GM21447 (cell line): ENCODE measurements around the gene IGF2.
"Not testable (repeated sequence)": the region's sequence is repeated elsewhere in the genome, so short reads cannot be mapped to it uniquely, and the experiment has no call there.

ENCODE experiments used
- ATAC-seq: cut with Tn5 transposase; IDR thresholded peaks from one replicate; pipeline ENCODE4 v1.9.1; 2021; ENCODE audit not compliant: unreplicated experiment

The IGF2 gene, protein sequence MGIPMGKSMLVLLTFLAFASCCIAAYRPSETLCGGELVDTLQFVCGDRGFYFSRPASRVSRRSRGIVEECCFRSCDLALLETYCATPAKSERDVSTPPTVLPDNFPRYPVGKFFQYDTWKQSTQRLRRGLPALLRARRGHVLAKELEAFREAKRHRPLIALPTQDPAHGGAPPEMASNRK

DNA sequence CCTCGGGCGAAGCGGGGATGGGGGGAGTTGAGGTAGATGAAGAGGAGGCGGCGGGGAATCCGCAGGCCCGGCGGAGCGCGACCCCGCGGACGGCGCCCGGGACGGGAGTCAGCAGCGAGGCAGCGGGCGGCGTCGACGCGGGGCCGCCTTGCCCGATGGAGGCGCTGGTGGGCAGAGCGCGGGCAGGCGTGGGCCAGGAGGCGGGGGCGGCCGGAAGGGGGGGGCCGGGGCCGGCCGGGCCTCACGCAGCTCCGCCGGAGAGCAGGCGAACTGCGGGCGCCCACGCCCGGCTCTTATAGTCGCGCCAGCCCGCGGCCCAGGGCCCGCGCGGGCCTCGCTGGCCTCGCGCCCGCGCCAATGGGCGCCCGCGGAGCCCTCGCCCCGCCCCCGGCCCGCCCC lies at the start of gene IGF2:
Gene IGF2, minus strand, starts transcription at position 267 of the 399 bp plus-strand sequence. CDS start 3,866 bp downstream, outside the sequence.
- ATAC-seq, result no peak

DNA sequence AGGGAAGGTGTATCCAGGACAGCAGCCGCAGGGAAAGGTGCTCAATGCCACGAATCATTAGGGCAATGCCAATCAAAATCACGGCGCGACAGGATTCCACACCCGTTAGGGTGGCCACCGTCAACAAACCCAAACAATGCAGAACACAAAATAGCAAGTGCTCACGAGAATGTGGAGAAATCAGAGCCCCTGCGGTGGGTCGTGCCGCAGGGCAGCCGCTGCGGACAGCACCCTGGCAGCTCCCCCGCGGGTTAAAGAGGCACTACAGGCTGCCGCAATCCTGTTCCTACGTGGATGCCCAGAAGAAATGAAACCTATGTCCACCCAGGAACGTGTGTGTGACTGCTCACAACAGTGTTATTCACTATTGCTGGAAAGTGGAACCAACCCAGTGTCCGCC lies 49.6 kb upstream of the IGF2 start:
- no peak for ATAC-seq

DNA sequence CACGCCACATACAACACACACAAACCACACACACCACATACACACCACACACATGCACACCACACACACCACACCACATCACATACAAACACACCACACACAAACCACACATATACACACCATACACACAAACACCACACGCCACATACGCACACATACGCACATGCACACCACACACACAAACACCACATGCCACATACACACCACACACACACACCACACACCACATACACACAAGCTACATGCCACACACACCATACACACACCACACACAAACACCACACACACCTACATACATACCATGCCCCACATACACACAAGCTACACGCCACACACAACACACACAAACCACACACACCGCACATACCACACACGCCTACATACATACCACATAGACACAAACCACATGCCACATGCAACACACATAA lies 48.1 kb upstream of the IGF2 start:
- no peak for ATAC-seq

DNA sequence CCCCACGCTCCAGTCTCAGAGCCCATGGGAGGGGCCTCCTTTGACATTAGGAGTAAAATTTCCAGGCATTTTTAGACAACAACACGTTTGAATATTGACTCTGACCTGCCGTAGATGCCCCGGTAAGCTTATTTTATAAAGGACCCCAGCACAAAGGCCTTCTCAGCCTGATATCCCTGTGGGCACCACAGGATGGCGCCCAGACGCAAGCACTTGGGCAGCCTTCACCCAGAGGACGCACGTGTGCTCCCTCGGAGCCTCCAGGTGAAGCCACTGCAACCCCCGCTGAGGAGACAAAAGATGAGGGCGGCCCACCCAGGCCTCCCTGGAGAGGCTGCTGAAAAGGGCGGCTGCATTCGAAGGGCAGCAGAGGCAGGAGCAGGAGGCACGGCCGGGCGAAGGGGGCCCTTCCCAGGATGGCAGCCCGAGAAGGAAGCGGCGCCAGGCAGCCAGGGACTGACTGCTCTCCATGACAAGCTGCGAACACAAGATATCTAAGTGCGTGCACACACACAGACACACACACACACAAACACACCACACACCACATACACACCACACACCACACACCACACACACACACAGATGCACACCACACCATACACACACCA lies 47.6 kb upstream of the IGF2 start:
- ATAC-seq, result no peak

DNA sequence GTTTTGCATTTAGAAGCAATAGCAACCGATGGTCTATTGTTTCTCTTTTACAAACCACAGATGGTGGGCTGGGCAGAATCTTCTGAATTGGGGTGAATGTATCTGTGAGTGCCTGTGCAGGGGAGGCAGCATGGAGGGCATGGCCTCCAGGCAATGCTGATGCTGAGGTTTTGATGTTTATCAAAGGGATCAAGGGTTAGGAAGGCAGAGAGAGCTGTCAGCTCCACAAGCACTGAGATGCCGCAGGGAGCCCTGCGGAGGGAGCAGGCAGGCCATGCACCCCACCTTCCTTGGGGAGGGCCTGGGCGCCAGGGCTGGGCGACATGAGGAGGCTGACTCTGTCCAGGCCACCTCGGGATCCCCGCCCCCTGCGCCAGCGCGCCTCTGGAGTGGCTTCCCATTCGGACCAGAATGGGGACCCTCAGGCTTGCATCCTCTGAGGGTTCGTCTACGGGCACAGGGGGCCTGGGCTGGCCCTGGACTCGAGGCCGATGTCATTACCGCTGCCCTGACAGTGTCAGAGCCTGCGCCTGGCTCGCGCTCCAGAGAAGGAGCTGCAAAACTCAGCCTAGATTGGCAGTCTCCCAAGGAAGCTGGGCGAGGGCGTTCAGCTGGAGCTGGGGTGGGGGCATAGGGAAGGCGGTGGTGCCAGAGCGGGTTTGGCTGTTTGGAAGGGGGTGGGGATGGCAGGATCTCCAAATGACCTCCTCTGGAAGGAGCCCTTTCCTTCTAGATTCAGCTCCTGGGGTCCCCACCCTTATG lies 46.3 kb upstream of the IGF2 start:
- ATAC-seq, result no peak

DNA sequence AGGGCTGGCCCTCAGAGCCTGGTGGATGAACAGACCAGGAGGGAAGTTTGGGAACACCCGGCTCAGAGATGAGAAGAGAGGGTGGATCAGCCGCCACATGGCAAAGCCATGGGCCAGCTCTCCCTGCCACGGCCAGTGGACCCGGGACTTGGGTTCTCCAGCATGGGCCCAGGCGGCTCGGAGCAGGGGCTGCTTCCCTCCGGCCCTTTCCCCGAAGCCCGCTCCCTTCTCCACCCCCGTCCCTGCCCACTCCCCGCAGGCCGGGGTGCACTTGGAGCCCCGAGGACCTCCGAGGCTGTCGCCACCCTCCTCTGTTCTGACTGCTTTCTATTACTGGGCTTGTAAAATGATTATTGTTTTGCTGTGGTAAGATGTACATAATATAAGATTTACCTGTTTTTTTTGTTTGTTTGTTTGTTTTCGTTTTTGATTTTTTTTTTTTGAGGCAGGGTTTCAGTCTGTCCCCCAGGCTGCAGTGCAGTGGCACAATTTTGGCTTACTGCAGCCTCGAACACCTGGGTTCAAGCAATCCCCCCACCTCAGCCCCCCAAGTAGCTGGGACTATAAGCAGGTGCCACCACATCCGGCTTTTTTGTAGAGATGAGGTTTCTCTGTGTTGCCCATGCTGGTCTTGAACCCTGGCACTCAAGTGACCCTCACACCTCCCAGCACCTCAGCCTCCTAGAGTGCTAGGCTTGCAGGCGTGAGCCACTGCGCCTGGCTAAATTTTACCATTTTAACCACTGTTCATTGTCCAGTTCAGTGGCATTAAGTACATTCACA lies 43.7 kb upstream of the IGF2 start:
- no peak for ATAC-seq

DNA sequence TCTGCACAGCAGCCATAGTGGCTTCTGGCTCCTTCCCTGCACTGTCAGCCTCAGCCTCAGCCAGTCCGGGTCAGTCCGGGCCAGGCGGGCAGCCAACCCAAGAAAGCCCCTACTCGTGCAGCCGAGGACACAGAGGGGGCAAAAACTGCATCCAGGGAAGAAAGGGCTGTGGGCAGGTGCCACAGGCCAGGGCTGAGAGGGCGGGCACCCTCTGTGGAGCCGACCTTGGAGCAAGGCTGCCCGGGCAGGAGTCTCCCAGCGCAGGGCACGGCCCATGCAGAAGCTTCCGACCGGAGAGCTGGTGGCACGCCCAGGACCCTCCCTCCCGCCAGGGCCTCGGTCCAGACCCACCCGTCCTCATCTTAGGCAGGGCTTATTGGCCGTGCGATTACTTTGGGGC lies 42.9 kb upstream of the IGF2 start:
- ATAC-seq, result no peak

DNA sequence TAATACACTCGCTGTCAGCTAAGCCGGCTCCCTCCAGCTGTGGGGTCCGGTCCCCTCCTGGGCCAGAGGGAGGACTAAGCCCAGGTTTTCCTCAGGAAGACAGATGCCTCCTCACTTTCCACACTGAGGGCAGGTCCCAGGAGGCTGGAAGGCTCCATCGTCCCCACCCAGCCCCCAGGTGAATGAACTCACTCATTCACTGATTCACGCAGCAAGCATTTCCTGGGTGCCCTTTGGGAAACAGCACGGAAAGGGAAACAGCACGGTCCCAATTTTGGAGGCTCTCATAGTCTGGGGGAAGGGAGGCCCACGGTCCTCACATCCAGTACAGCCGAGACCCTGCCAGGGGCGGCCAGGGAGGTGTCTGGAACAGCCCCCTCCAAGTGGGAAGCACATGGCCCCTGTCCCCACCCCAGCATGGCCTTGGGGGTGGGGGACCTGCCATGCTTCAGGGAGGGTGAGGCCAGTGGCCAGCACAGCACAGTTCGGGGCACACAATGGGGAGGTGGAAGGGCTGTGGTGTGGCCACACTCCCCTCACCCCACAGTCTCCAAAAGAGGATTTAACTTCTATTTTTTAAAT lies 41.7 kb upstream of the IGF2 start:
- no peak for ATAC-seq

DNA sequence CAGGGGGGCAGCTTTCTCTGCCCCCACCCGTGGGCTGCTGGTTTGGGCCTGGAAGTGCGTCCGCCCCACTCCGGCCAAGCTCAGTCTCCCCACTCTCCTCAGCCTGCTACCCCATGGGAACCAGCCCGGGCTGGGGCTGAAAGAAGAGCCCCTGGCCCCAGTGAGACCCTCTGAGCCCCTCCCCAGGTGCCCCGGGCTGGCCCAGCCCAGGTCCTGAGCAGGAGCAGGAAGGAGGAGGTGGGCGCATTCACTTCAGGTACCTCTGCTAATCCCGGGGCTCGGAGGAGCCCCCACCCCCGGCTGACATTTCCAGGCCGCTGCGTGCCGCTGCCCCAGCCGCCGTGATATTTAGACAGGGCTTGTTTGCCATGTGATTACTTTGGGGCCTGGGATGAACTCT lies 41.2 kb upstream of the IGF2 start:
- ATAC-seq, result no peak

DNA sequence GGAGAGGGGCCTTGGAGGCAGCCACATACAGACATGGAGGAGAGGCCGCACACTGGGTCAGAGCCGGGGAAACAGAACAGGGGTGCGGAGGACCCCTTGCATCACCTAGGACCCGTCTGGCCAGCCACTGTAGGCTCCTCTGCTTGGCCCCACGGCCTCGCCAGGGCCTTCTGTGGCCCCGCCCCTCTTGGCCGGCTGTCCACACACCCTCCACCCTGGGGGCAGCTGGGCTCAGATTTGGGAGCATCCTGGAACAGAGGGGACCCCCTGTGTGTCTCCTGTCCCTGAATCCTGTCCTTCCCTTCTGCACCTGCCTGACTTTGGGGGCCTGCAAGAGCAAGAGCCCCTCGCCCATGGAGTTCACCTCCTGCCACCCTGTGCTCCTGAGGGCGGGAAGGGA lies 40.3 kb upstream of the IGF2 start:
- ATAC-seq, result no peak

DNA sequence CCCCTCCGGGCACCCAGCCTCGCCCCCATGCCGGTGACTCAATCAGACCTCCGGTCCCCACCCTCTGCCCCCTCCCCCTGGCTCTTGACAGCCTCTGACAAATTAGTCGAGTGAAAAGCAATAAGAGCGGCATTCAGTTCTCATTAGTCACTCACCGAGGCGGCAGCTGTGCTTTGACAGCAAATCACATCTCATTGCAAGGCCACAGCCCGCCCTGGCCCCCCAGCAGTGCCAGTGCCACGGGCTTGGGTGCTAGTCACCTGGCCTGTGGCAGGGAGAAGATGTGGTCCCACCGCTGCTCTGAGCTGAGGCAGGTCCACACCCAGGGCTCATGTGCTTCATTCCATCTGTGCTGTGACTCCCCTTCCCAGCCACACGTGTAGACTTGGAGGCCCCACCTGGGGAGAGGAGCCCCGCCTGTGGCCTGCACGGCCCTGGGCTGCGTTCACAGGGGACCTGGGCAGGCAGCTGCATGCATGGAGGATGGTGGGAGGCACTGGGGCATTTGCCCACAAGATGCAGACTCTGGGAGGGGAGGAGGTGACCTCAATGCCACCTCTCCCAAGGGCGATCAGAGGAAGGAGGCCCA lies 39.8 kb upstream of the IGF2 start:
- no peak for ATAC-seq

DNA sequence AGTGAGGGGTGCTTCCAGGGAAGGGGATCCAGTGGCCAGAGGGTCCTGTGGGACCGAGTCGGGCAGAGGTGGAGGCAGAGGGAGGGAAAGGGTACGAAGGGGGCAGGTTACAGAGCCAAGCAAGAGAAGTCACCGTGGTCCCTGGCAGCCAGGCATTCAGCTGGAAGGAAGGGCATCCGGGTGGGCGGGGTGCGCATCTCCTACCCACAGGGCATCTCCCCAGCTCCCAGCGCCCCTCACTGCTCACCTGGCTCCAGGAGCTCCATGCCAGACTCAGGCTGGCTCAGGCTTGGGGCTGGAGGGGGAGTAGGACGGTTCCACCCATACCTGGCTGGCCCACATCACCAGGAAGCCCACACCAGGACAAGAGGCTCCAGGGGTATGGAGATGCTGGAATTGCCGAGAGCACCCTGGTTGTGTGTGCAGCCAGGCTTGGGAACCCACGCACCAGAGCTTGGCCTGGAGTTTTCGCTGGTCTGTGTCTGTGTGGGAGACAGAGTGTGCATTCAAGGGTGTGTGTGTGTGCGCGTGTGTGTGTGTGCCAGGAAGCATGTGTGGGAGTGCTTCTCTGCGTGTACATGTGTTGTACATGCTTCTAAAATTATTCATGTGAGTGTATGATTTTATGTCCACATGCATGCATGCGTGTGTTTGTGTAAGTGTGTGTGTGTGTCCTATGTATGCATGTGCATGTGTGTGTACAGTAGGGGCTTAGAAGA lies 39.0 kb upstream of the IGF2 start:
- not testable (repeated sequence) for ATAC-seq

DNA sequence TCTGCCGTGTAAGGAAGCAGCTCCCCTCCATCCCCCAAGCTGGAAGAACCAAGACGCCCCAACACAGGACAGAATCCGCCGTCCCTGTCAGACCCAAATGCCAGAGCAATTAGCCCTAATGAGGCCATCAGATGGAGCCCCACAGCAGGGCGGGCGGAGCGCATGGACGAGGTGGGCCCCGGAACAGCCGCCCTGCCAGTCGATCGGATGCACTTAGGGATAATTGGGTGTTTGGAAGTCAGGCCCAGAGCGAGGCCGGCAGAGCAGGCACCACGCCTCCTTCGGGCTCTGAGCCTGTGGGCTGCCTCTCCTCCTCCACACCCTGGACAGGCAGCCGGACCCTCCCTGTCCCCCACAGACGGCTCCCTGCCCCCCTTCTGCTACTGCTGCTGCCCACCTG lies 37.9 kb upstream of the IGF2 start:
- no peak for ATAC-seq

DNA sequence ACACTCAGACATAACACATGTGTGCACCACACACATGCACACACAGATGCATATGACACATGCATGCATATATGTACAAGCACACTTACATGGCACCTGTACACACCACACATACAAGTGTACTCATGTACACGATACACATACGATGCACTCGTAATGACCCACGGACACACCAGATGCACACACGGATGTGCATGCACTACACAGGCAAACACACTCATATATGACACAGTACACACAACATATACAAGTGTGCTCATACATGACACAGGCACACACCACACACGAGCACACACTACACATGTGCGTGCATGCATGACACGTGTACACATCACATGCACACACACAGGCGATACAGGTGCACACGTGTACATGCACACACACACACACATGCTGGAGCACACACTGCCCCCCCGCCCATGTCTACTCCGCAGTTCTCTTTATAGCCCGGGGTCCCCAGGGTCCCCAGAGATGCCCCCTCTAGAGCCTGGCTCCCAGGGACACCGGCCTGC lies 37.3 kb upstream of the IGF2 start:
- ATAC-seq, result no peak

DNA sequence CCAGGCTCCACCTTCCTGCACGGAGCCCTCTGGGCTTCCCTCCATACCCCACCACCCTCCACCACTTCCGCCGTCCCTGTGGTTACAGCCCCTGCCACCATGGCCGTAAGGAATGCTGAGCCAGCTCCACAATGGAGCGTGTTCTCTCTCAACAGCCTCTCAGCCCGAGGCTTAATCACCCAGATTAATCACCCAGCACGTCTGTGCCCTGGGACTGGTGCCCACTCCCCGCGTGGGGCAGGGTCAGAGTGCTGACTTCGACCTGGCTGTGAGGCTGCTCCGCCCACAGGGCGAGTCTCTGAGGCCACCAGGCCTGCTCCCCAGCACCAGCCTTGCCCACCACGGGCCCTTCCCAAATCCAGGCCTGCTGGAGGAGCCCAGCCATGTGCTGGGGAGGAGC lies 36.5 kb upstream of the IGF2 start:
- ATAC-seq, result no peak

DNA sequence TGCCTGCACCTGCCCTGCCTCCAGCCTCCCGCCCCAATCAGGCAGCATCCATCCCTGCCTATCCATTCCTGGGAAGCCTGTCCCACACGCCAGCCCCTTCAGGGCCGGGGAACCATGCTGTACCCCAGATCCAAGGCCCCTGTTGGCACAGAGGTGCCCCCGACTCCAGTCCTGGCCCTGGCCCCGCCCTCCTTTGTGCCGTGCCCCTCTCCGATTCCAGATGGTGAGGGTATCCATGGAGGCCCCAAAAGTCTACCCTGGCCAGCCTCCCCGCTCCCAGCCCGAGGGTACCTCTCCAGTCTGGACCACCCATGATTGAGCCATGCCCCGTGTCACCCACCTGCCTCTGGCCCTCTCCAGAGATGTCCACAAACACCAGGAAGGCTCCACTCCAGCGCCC lies 35.2 kb upstream of the IGF2 start:
- ATAC-seq, result no peak

DNA sequence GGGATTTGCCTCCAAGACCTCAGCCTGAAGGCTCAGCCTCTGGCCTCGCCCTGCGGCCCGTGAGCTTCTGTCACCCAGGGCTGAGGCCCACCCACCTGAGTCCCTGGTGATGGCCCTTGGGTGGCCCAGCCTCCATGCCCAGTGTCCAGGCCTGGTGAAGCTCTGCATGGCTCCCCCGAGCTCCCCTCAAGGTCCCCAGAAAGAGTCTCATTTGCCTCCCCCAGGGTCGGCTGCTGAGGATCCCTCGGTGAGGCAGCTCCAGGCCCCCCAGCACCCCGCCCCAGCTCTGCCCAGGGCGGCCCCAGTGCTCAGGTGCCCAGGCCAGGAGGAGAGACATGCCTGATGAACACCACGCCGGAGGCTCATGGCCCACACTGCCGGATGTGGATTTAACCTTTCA lies 34.6 kb upstream of the IGF2 start:
- no peak for ATAC-seq

DNA sequence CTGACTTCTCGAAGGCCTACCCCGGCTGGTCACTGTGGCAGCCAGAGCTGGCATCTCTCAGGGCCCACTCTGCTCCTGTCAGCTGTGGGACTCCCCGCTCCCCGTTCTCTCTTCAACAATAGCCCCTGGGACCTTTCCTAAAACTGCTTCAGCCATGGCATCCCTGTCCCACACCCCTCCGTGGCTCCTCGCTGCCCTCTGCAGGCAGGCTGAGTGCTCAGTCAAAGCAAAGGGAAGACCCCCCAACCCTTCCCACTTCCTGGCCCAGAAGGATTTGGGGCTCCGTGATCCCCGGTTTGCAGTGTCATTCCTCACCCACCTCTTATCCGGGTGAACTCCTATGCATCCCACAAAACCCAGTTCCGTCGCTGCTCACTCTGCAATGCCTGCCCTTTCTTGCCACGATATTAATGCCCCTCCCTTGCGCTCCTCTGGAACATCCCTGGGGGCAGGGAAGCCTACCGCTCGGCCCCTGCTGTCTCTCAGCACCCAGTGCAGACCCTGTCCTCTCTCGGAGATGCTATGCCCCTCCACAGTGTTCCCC lies 34.0 kb upstream of the IGF2 start:
- no peak for ATAC-seq

DNA sequence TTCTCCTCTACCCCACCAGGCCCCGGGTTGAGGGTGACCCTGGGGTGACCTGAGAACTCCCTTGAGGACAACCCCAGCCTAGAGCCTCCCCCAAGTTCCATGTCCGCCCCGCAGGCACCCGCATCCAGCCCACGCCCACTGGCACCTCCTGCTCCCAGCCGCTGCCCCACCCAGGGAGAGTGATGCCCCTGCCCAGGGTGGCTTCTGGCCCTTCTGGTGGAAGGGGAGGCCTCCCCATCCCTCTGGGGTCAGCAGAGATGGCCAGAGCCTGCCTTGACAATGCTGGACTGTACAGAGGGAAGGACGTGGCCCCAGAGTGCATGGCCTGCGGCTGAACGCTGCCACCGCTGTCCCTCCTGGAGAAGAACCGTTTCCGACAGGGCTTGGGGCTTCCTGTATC lies 33.5 kb upstream of the IGF2 start:
- no peak for ATAC-seq

DNA sequence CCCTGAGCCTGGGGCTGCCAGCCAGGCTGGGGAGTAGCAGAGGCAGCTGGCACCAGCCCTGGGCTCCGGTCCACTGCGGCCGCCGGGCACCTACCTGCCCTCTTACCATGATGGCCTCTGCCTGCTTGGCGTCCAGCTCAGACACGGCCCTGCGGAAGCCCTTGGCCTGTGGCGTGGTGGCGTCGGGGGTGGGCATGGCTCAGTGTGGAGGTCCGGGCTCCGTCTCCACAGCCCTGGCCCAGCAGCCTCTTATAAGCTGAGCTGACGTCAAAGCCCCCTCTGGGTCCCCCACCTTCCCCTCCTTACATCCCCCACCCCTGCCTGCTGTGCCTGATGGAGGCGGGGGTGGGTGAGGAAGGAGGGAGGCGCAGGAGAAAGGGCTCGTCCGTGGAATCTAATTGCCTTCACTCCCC lies 32.4 kb upstream of the IGF2 start, which contains the start of gene TH:
Gene TH, minus strand, starts transcription at position 225 of the 413 bp plus-strand sequence. Its CDS starts 29 bp downstream, at position 196.
- ATAC-seq, result no peak
